K562 (cell line): ENCODE data around the gene PMPCA. TPM values are rescaled to one million over a fixed set of nuclear protein-coding genes. Genes with fewer than 3 reads are reported as not detected.

Source experiments
- BHLHE40 ChIP-seq: IDR thresholded peaks from 2 replicates; pipeline ENCODE4 v1.6.1; 2011; ENCODE audit warnings: low read length, improper control_type of control experiment
- CTCFL ChIP-seq: IDR thresholded peaks from 2 replicates; pipeline ENCODE4 v1.6.1; 2011; ENCODE audit warnings: borderline replicate concordance, low read depth, mild to moderate bottlenecking, moderate library complexity, low read length; ENCODE audit not compliant: insufficient read depth, poor library complexity, severe bottlenecking
- E2F5 ChIP-seq: sonication (generic); formaldehyde crosslinking; IDR thresholded peaks from 2 replicates; pipeline ENCODE4 v1.8.0; 2022; ENCODE audit warnings: mild to moderate bottlenecking, missing genetic modification reagents
- EP300 ChIP-seq: IDR thresholded peaks from 2 replicates; pipeline ENCODE4 v1.6.1; 2012; ENCODE audit warnings: low read length, improper control_type of control experiment
- FUS ChIP-seq: fragments of 200-400 bp; formaldehyde crosslinking; optimal IDR thresholded peaks from 2 replicates; pipeline ENCODE3; 2017; ENCODE audit warnings: low read depth, low read length
- HDAC3 ChIP-seq: fragments of 450-650 bp; IDR thresholded peaks from 2 replicates; pipeline ENCODE4 v1.6.1; 2018; ENCODE audit warnings: borderline replicate concordance, mild to moderate bottlenecking, moderate library complexity; ENCODE audit not compliant: partially characterized antibody
- KLF1 ChIP-seq: fragments of 450-650 bp; IDR thresholded peaks from 2 replicates; pipeline ENCODE4 v1.6.1; 2016; ENCODE audit warnings: missing genetic modification characterization, missing compliant biosample characterization
- MAFK ChIP-seq: IDR thresholded peaks from 2 replicates; pipeline ENCODE4 v1.6.1; 2011; ENCODE audit warnings: low read length, improper control_type of control experiment
- MAZ ChIP-seq, 2 experiments: fragments of 450-650 bp in 1 of 2; sonication (generic) in 1 of 2; formaldehyde crosslinking; IDR thresholded peaks in 1 of 2; conservative IDR thresholded peaks in 1 of 2; 2 replicates each; pipeline versions ENCODE4 v1.4.0 to v1.5.0; 2020; ENCODE audit warnings: mild to moderate bottlenecking in 1 of 2, missing genetic modification reagents in 1 of 2
- MNT ChIP-seq, 2 experiments: fragments of 450-650 bp; conservative IDR thresholded peaks; 2 replicates each; pipeline ENCODE4 v1.6.1; 2017; ENCODE audit warnings: mild to moderate bottlenecking in 2 of 2, moderate library complexity in 2 of 2
- NFE2 ChIP-seq: IDR thresholded peaks from 2 replicates; pipeline ENCODE4 v1.6.1; 2014; ENCODE audit warnings: antibody characterized with exemption, low read depth
- NKRF ChIP-seq: fragments of 450-650 bp; IDR thresholded peaks from 2 replicates; pipeline ENCODE4 v1.6.1; 2016; ENCODE audit warnings: borderline replicate concordance
- PHB2 ChIP-seq: fragments of 450-650 bp; IDR thresholded peaks from 2 replicates; pipeline ENCODE4 v1.6.1; 2017; ENCODE audit warnings: low read depth
- RFX1 ChIP-seq: fragments of 450-650 bp; IDR thresholded peaks from 2 replicates; pipeline ENCODE4 v1.6.1; 2016; ENCODE audit warnings: mild to moderate bottlenecking, moderate library complexity
- SMARCA4 ChIP-seq: fragments of 450-650 bp; IDR thresholded peaks from 2 replicates; pipeline ENCODE4 v1.6.1; 2016
- TCF7 ChIP-seq: sonication (generic); IDR thresholded peaks from 2 replicates; pipeline ENCODE4 v1.6.1; 2016; ENCODE audit warnings: antibody characterized with exemption, borderline replicate concordance
- TEAD1 ChIP-seq, 2 experiments: fragments of 450-650 bp in 1 of 2; sonication (generic) in 1 of 2; formaldehyde crosslinking; IDR thresholded peaks; 2 replicates each; pipeline versions ENCODE4 v1.4.0 to v1.8.0; 2020 to 2022; ENCODE audit warnings: mild to moderate bottlenecking in 2 of 2, missing genetic modification reagents in 1 of 2
- THRB ChIP-seq: fragments of 450-650 bp; formaldehyde crosslinking; conservative IDR thresholded peaks from 2 replicates; pipeline ENCODE4 v1.4.0; 2022; ENCODE audit warnings: mild to moderate bottlenecking, missing genetic modification characterization
- ZBTB1 ChIP-seq: sonication (generic); formaldehyde crosslinking; IDR thresholded peaks from 2 replicates; pipeline ENCODE4 v1.8.1; 2023; ENCODE audit warnings: missing genetic modification reagents, low read depth, mild to moderate bottlenecking, borderline replicate concordance
- ZNF75A ChIP-seq: fragments of 450-650 bp; formaldehyde crosslinking; IDR thresholded peaks from 2 replicates; pipeline ENCODE4 v1.4.0; 2020; ENCODE audit warnings: mild to moderate bottlenecking
- polyA plus RNA-seq, 8 experiments: library from polyadenylated mRNA; depleted of rRNA in 4 of 8; stranded (reverse) in 5 of 8; unstranded in 3 of 8; fragments of >200 nt; fragmentation: Nextera tagmentation in 2 of 8; fragmentation: Illumina TruSeq in 1 of 8; extraction: Ambion mirVana in 2 of 8; extraction: Trizol in 1 of 8; gene quantifications; 2 replicates each; pipeline versions ENCODE4 v1.2.1 to v1.2.3, GENCODE V29; 2011 to 2014; ENCODE audit warnings: inconsistent platforms in 1 of 8, missing spikeins in 1 of 8
- total RNA-seq, 7 experiments: library from RNA; depleted of rRNA in 6 of 7; stranded (reverse); fragments of >200 nt in 6 of 7; fragmentation: Illumina TruSeq in 2 of 7; extraction: Trizol in 2 of 7; gene quantifications; 2 replicates each; pipeline versions ENCODE4 v1.2.1 to v1.2.3, GENCODE V29; 2011 to 2021; ENCODE audit warnings: low replicate concordance in 1 of 7

The PMPCA gene
- total and polyA plus RNA-seq, 9 of the 15 experiments (the other 6 are each of a cell fraction or from before 2014, with no cell fraction given), result 23.9 to 143 (median 86.6) TPM

GRCh38 chr9:136400038-136400834 lies 10.2 kb upstream of the PMPCA start, which contains the start of gene SNAPC4 (continued):
- TF ChIP-seq KLF1 (tag), result no peak
- TF ChIP-seq ZBTB1 (CRISPR knock-in tag), result 0 out of 2 replicates have a peak, but pooled peaks have one; percentile 11
- peak; percentile 57 for TF ChIP-seq FUS
- TF ChIP-seq THRB (CRISPR knock-in tag), result no peak
- TF ChIP-seq MAZ (CRISPR knock-in tag; conservative IDR thresholded peaks at IDR 0.05 in 1 of 2, IDR thresholded peaks at IDR 0.05 in 1 of 2), result peak; percentile 76 to 81
- TF ChIP-seq HDAC3, result no peak
- TF ChIP-seq CTCFL, result peak; percentile 30
- 0 out of 4 replicates have a peak, but pooled peaks of 1 of the 2 experiments have one; percentile 12 for TF ChIP-seq TEAD1 (CRISPR knock-in tag; IDR thresholded peaks at IDR 0.05)
- peak in 1 of 2 experiments; percentile 78; a peak in 2 of 4 replicates for TF ChIP-seq MNT (conservative IDR thresholded peaks at IDR 0.05)
- TF ChIP-seq NFE2, result no peak
- no peak for TF ChIP-seq MAFK
- no peak for TF ChIP-seq PHB2
- TF ChIP-seq E2F5 (CRISPR knock-in tag), result no peak
- TF ChIP-seq ZNF75A (CRISPR knock-in tag), result no peak
- TF ChIP-seq EP300, result 0 out of 2 replicates have a peak, but pooled peaks have one; percentile 4
- TF ChIP-seq NKRF, result no peak
- no peak for TF ChIP-seq SMARCA4
- TF ChIP-seq TCF7, result peak; percentile 68; the same call in 1 of the 2 replicates
- peak; percentile 84 for TF ChIP-seq RFX1
- peak; percentile 59 for TF ChIP-seq BHLHE40
